ENCODE data around the gene F7. TPM values are rescaled to one million over a fixed set of nuclear protein-coding genes. Genes with fewer than 3 reads are reported as not detected.

F7 gene
- total RNA-seq, 1 donor from 2014 or later: not detected

- peaks cover 5% of the 10 kb centered on the region for H3K4me1 Mint-ChIP-seq (ENCODE audit: low read depth, unreplicated experiment)
- H3K4me3 Mint-ChIP-seq (ENCODE audit: unreplicated experiment): no peak overlapping the region
- H3K36me3 Mint-ChIP-seq (ENCODE audit: unreplicated experiment): peaks cover 4% of the 10 kb centered on the region
- H3K27me3 Mint-ChIP-seq (ENCODE audit: unreplicated experiment): peaks cover 9% of the 10 kb centered on the region
- DNase-seq: no peak
- TF ChIP-seq CTCF (IDR thresholded peaks at IDR 0.05; ENCODE audit: partially characterized antibody, unreplicated experiment): no peak
- H3K9me3 Mint-ChIP-seq (ENCODE audit: unreplicated experiment): peaks cover 2% of the 10 kb centered on the region
- H3K27ac Mint-ChIP-seq (ENCODE audit: unreplicated experiment): no peak overlapping the region
Observed at GRCh38 chr13:113073942-113074341, 31.6 kb upstream of the F7 start.

GRCh38 chr13:113074401-113074800, 31.2 kb upstream of the F7 start:
- DNase-seq: peak; percentile 7
- Mint-ChIP-seq H3K4me1 (ENCODE audit: low read depth, unreplicated experiment) (peaks cover 6% of the 10 kb centered on the region), H3K9me3 (ENCODE audit: unreplicated experiment) (peaks cover 2% of the 10 kb centered on the region), H3K27ac (ENCODE audit: unreplicated experiment) (no peak overlapping the region), H3K27me3 (ENCODE audit: unreplicated experiment) (peaks cover 9% of the 10 kb centered on the region), H3K4me3 (ENCODE audit: unreplicated experiment) (no peak overlapping the region), H3K36me3 (ENCODE audit: unreplicated experiment) (peaks cover 5% of the 10 kb centered on the region)
- no peak for TF ChIP-seq CTCF (IDR thresholded peaks at IDR 0.05; ENCODE audit: partially characterized antibody, unreplicated experiment)

GRCh38 chr13:113074876-113075275, 30.7 kb upstream of the F7 start:
- Mint-ChIP-seq H3K27me3 (ENCODE audit: unreplicated experiment) (peaks cover 9% of the 10 kb centered on the region), H3K9me3 (ENCODE audit: unreplicated experiment) (peaks cover 2% of the 10 kb centered on the region), H3K4me1 (ENCODE audit: low read depth, unreplicated experiment) (peaks cover 7% of the 10 kb centered on the region), H3K4me3 (ENCODE audit: unreplicated experiment) (no peak overlapping the region), H3K27ac (ENCODE audit: unreplicated experiment) (no peak overlapping the region), H3K36me3 (ENCODE audit: unreplicated experiment) (peaks cover 9% of the 10 kb centered on the region)
- peak; percentile 5 for DNase-seq
- no peak for TF ChIP-seq CTCF (IDR thresholded peaks at IDR 0.05; ENCODE audit: partially characterized antibody, unreplicated experiment)

GRCh38 chr13:113075711-113076110, 29.9 kb upstream of the F7 start:
- DNase-seq: peak; percentile 3
- TF ChIP-seq CTCF (IDR thresholded peaks at IDR 0.05; ENCODE audit: partially characterized antibody, unreplicated experiment): no peak
- H3K9me3 Mint-ChIP-seq (ENCODE audit: unreplicated experiment): peaks cover 2% of the 10 kb centered on the region
- H3K4me1 Mint-ChIP-seq (ENCODE audit: low read depth, unreplicated experiment): peaks cover 7% of the 10 kb centered on the region
- H3K36me3 Mint-ChIP-seq (ENCODE audit: unreplicated experiment): peaks cover 9% of the 10 kb centered on the region
- H3K27me3 Mint-ChIP-seq (ENCODE audit: unreplicated experiment): peaks cover 9% of the 10 kb centered on the region
- no peak overlapping the region for H3K27ac Mint-ChIP-seq (ENCODE audit: unreplicated experiment)
- H3K4me3 Mint-ChIP-seq (ENCODE audit: unreplicated experiment): no peak overlapping the region

GRCh38 chr13:113076681-113077401, 28.8 kb upstream of the F7 start:
- no peak overlapping the region for H3K27ac Mint-ChIP-seq (ENCODE audit: unreplicated experiment)
- H3K4me3 Mint-ChIP-seq (ENCODE audit: unreplicated experiment): no peak overlapping the region
- peaks cover 11% of the 10 kb centered on the region for H3K4me1 Mint-ChIP-seq (ENCODE audit: low read depth, unreplicated experiment)
- DNase-seq: peak; percentile 9
- H3K9me3 Mint-ChIP-seq (ENCODE audit: unreplicated experiment): peaks cover 3% of the 10 kb centered on the region
- H3K36me3 Mint-ChIP-seq (ENCODE audit: unreplicated experiment): peaks cover 9% of the 10 kb centered on the region
- no peak for TF ChIP-seq CTCF (IDR thresholded peaks at IDR 0.05; ENCODE audit: partially characterized antibody, unreplicated experiment)
- peaks cover 9% of the 10 kb centered on the region for H3K27me3 Mint-ChIP-seq (ENCODE audit: unreplicated experiment)
